Testis (tissue), 3 donors: ENCODE measurements around the gene TMEM178B. TPM values are rescaled to one million over a fixed set of nuclear protein-coding genes. Genes with fewer than 3 reads are reported as not detected.

Source experiments
- DNase-seq: peaks from one replicate; pipeline ENCODE4 v3.0.0-alpha.2; 2019
- H3K27ac ChIP-seq, 2 donors: fragments of 200-600 bp; sonication (generic); one replicate each; pipeline ENCODE4 v1.5.1; 2019
- H3K27me3 ChIP-seq: fragments of 200-600 bp; sonication (generic); one replicate; pipeline ENCODE4 v1.5.1; 2019
- H3K36me3 ChIP-seq: fragments of 200-600 bp; sonication (generic); one replicate; pipeline ENCODE4 v1.5.1; 2017; ENCODE audit warnings: low read depth; ENCODE audit errors: missing control alignments
- H3K4me1 ChIP-seq: fragments of 200-600 bp; sonication (generic); one replicate; pipeline ENCODE4 v1.5.1; 2019
- H3K4me3 ChIP-seq, 2 donors: fragments of 200-600 bp; sonication (generic); one replicate each; pipeline ENCODE4 v1.5.1; 2017 to 2019
- H3K9me3 ChIP-seq: fragments of 200-600 bp; sonication (generic); one replicate; pipeline ENCODE4 v1.5.1; 2017
- POLR2A ChIP-seq: fragments of 450-650 bp; IDR thresholded peaks from one replicate; pipeline ENCODE4 v1.6.1; 2017; ENCODE audit warnings: antibody characterized with exemption, mild to moderate bottlenecking, moderate library complexity
- WGBS, 2 donors: methylation state at CpG; one replicate each; pipeline ENCODE4 v1.1.5; 2018; 5-methylcytosine and 5-hydroxymethylcytosine counted together
- intact Hi-C: fragments of 100-400 bp; cut with DNase I; formaldehyde crosslinking; loops from one replicate; pipeline ENCODE4 v1.15.1; 2023; ENCODE audit warnings: low total_unique reads
- polyA plus RNA-seq: library from polyadenylated mRNA; stranded (reverse); fragments of 350-450 nt; fragmentation: Illumina TruSeq; extraction: RNeasy Lipid Tissue Mini Kit (QIAGEN cat#74804); gene quantifications from one replicate; pipeline ENCODE4 v1.2.3, GENCODE V29; 2014; ENCODE audit warnings: low read depth, low replicate concordance; ENCODE audit not compliant: insufficient read depth
- total RNA-seq, 2 donors: library from RNA; depleted of rRNA; stranded (reverse); fragments of >200 nt; gene quantifications; one replicate each; pipeline ENCODE4 v1.2.3, GENCODE V29; 2016
- TF ChIP-seq, protein P1 (sequence below), 3 experiments: fragments of 450-650 bp in 2 of 3; fragments of 200-600 bp in 1 of 3; sonication (generic) in 1 of 3; IDR thresholded peaks; one replicate each; pipeline ENCODE4 v1.5.1; 2016 to 2019; ENCODE audit warnings: antibody characterized with exemption in 3 of 3, mild to moderate bottlenecking in 2 of 3, moderate library complexity in 1 of 3

Gene TMEM178B
- total and polyA plus RNA-seq, 3 donors from 2014 or later: 1.7 to 7.2 (median 2.0) TPM

DNA sequence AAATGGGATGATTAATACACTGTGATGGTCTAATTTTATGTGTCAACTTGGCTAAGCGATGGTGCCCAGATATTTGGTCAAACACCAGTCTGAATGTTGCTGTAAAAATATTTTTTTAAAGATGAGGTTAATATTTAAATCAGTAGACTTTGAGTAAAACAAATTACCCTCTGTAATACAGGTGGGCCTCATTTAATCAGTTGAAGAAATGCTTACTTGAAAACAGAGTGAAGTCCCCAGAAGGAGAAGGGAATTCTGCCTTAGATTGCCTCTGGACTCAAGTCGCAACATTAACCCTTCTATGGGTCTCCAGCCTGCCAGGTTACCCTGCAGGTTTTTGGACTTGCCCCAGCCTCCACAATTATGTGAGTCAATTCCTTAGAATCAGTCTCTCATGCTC lies 427.6 kb downstream of the TMEM178B start:
- WGBS, 2 donors: 90 to 94% methylated on average over 2 of the region's 2 CpGs
- Histone ChIP-seq H3K36me3 (no peaks in the 10 kb centered on the region), H3K27me3 (no peaks in the 10 kb centered on the region), H3K4me1 (no peaks in the 10 kb centered on the region), H3K27ac (no peak overlapping the region), H3K9me3 (no peaks in the 10 kb centered on the region), H3K4me3 (no peak overlapping the region)
- DNase-seq: no peak
- intact Hi-C loops: no loop called here
- no peak for TF ChIP-seq POLR2A
- TF ChIP-seq, protein P1, sequence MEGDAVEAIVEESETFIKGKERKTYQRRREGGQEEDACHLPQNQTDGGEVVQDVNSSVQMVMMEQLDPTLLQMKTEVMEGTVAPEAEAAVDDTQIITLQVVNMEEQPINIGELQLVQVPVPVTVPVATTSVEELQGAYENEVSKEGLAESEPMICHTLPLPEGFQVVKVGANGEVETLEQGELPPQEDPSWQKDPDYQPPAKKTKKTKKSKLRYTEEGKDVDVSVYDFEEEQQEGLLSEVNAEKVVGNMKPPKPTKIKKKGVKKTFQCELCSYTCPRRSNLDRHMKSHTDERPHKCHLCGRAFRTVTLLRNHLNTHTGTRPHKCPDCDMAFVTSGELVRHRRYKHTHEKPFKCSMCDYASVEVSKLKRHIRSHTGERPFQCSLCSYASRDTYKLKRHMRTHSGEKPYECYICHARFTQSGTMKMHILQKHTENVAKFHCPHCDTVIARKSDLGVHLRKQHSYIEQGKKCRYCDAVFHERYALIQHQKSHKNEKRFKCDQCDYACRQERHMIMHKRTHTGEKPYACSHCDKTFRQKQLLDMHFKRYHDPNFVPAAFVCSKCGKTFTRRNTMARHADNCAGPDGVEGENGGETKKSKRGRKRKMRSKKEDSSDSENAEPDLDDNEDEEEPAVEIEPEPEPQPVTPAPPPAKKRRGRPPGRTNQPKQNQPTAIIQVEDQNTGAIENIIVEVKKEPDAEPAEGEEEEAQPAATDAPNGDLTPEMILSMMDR (IDR thresholded peaks at IDR 0.05): no peak

DNA sequence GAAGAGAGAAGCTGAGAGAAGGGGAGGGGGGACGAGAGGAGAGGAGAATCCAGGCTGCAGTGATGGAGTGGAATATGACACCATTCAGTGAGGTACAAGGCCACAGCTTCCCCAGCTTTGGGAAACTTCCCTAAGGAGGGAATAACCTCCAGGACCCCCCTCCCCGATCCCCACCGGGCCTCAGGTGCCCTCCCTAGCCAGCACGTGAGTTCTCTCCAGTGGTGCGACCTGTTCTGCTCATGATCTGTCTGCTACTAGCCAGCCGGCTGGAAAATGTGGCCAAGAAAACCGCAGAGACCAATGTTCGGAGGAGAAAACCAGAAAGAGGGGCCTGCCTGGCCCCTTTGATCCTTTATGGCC lies 437.4 kb downstream of the TMEM178B start:
- H3K4me3 ChIP-seq: peak overlapping the region; percentile 22 to 43

DNA sequence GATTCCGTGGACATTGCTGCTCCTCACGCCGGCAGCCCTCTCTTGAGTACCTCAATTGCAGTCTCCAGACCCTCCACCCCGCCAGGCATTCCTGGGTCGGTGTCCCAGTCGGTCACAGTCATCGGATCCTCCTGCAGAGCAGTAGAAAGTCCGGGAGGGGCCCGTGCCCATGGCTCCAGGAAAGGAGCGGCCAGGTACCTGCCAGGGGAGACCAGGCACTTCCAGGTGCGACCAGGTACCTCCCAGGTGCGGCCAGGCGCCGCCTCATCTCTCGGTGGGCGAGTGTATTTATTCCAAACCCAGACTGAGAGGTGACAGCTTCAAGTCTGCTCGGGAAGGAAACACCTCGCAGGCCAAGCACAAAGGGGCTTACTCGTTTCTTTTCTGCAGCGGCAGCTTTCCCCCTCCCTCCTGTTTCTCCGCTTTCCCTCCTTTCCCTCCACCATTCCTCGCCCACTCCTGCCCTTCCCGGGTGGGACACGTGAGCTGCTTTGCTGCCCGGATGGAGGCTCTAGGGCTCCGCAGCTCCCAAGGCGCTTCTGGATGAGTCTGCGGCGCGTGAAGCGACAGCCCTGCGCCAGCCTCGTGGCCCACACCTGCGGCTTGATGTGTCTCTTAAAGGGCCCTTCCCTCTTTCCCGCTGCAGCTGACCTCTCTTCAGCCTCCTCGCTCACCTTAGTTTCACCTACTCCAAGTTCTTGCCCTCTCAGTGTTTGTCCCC lies 438.0 kb downstream of the TMEM178B start:
- no peak for TF ChIP-seq POLR2A
- TF ChIP-seq, protein P1 (IDR thresholded peaks at IDR 0.05): no peak
- intact Hi-C loops: no loop called here
- WGBS, 2 donors: 4 to 6% methylated on average over 30 to 36 of the region's 36 CpGs
- DNase-seq: peak; percentile 62
- Histone ChIP-seq H3K4me1 (no peaks in the 10 kb centered on the region), H3K36me3 (no peaks in the 10 kb centered on the region), H3K4me3 (peak overlapping the region; percentile 22 to 43), H3K9me3 (no peaks in the 10 kb centered on the region), H3K27me3 (no peaks in the 10 kb centered on the region), H3K27ac (no peak overlapping the region)

More for the DNA sequence above, 437.4 kb downstream of the TMEM178B start:
- 0 to 2% methylated on average over 4 to 8 of the region's 8 CpGs for WGBS, 2 donors
- TF ChIP-seq, protein P1 (IDR thresholded peaks at IDR 0.05): no peak
- TF ChIP-seq POLR2A: no peak
- Histone ChIP-seq H3K36me3 (no peaks in the 10 kb centered on the region), H3K27me3 (no peaks in the 10 kb centered on the region), H3K9me3 (no peaks in the 10 kb centered on the region), H3K27ac (no peak overlapping the region), H3K4me1 (no peaks in the 10 kb centered on the region)
- intact Hi-C loops: no loop called here
- DNase-seq: no peak

- Histone ChIP-seq H3K27me3 (no peaks in the 10 kb centered on the region), H3K9me3 (no peaks in the 10 kb centered on the region), H3K4me1 (no peaks in the 10 kb centered on the region), H3K4me3 (no peak overlapping the region), H3K36me3 (no peaks in the 10 kb centered on the region), H3K27ac (no peak overlapping the region)
- WGBS, 2 donors: 85 to 86% methylated on average over 2 of the region's 2 CpGs
- intact Hi-C loops: no loop called here
- no peak for TF ChIP-seq POLR2A
- TF ChIP-seq, protein P1 (IDR thresholded peaks at IDR 0.05): no peak
- DNase-seq: no peak
Observed at GRCh38 chr7:141512597-141512996, 438.7 kb downstream of the TMEM178B start.

DNA sequence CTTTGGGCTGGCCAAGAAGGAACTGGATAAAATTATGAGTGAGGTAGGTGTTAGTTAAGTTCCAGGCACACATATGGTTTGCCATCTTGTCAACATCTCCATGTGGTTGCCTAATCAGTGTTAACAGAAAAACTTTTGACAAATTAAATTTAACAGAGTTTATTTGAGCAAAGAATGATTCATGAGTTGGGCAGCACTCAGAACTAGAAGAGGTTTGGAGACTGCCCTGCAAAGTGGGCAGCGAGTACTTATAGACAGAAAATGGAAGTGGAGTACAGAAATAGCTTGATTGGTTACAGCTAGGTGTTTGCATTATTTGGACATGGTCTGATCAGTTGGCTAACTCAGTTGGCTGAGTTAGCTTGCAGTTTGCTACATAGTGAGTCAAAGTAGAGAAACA lies 439.9 kb downstream of the TMEM178B start:
- H3K27ac ChIP-seq: no peak overlapping the region
- H3K36me3 ChIP-seq: no peaks in the 10 kb centered on the region
- no peak overlapping the region for H3K4me3 ChIP-seq
- TF ChIP-seq, protein P1 (IDR thresholded peaks at IDR 0.05): no peak
- no peak for TF ChIP-seq POLR2A
- intact Hi-C loops: no loop called here
- 91 to 100% methylated on average over 1 of the region's 1 CpG for WGBS, 2 donors
- H3K4me1 ChIP-seq: no peaks in the 10 kb centered on the region
- no peaks in the 10 kb centered on the region for H3K27me3 ChIP-seq
- no peaks in the 10 kb centered on the region for H3K9me3 ChIP-seq
- DNase-seq: no peak
